Hematopoietic multipotent progenitor cell treated with erythropoietin and hydrocortisone succinate and interleukin-3 and kit ligand, for 6 days (in vitro differentiated cells): ENCODE data around the gene C17orf113.

Source experiments
- DNase-seq: peaks from one replicate; pipeline ENCODE4 v3.0.0-alpha.2; 2015

Gene C17orf113

DNA sequence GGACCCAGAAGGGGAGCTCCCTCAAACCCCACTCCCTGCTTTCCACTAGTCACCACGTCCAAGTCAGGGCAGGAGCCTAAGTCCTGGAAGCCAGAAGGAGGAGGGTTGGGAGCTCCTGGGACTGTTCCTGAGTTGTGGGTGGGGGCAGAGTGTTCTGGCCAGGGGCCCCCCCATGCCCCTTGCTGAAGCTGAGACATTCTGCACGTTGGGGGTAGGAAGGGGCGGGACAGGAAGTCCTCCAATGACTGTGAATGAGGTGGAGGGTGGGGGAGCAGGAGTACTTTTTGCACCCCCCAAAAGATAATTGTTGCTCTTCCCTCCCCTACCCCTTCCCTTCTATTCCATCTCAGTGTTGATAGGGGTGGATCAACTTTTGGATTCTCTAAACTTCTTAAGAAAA is 21.4 kb upstream of the C17orf113 start:
- no peak for DNase-seq

DNA sequence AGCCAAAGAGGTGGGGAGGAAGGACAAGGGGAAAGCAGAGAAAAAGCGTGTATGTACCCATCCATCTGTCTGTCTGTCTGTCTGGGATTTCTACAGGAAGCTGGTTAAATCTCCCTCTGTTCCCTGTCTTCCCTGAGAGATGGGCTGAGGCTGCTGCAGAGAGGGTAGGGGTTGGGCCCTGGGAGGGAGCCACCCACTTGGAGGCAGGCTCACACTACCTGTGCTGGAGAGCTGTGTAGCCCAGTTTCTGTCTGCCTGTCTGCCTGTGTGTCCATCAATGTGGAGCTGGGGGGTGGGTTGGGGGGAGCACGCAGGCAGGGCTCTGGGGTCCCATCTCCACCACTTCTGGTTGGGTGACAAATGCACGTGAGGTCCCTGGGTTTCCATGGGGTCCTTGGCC is 18.6 kb upstream of the C17orf113 start:
- DNase-seq, result no peak

DNA sequence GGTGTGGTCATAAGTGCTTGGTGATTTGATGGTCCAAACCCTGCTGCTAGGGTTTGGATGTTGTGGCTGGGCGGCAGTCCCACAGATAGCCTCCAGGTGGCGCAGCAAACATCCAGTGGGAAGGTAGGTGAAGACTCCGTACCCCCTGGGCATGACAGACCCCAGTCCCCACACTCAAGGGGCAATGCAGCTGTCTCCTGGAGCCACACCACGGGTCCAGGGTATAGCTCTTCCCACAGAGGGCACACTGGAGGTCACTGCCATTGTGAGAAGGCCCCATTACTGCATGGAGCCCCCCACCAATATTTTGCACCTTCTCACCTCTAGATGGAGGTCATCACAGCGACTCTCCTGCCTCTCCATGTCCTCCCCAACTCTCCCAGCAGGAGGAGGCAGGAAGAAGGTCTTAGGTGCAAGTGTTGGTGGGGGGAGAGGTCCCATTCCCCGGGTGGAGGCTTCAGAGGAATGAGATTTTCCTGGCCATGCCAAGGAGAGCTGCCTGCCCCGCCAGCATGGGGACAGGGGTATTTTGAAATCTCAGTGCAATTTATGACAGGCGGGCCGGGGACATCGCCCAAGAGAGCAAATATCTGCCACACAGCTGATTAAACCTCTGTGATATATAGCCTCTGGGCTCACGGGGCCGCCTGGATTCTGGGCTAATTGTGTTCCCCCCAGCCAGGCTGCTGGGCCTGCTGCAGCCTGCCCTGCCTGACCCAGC is 17.1 kb upstream of the C17orf113 start:
- peak; percentile 77 for DNase-seq

DNA sequence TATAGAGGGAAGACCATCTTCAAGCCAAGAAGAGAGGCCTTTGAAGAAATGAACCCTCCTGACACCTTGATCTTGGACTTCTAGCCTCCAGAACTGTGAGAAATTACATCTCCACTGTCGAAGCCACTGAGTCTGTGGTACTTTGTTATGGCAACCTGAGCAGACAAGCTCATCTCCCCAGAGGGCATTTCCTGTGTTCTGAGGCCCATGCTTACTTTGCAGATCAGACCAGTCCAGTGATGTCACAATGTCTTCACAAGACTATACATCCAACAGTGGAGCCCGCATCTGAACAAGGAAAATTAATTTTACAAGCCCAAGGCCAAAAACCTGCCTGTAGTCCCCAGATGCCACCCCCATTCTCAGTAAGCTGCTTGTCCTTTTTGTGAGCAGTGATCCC is 14.8 kb upstream of the C17orf113 start:
- no peak for DNase-seq

DNA sequence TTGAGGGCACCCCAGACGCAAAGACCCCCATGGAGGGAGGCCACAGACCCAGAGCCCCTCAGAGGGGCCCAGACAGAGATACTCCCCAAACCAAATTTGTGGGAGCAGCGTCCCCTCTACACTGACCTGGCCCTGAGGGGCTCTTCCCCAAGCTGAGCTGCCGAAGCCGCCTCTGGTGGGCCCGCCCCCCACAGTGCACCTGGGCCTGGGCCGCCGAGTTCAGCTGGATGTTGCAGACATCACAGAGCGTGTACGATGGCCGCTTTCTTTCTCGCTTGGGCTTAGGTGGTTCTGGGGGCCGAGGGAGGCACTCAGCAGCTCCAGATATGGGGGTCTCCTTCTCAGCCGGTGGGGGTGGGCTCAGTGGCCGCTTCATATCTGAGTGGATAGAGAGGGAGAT is 12.3 kb upstream of the C17orf113 start:
- no peak for DNase-seq

DNA sequence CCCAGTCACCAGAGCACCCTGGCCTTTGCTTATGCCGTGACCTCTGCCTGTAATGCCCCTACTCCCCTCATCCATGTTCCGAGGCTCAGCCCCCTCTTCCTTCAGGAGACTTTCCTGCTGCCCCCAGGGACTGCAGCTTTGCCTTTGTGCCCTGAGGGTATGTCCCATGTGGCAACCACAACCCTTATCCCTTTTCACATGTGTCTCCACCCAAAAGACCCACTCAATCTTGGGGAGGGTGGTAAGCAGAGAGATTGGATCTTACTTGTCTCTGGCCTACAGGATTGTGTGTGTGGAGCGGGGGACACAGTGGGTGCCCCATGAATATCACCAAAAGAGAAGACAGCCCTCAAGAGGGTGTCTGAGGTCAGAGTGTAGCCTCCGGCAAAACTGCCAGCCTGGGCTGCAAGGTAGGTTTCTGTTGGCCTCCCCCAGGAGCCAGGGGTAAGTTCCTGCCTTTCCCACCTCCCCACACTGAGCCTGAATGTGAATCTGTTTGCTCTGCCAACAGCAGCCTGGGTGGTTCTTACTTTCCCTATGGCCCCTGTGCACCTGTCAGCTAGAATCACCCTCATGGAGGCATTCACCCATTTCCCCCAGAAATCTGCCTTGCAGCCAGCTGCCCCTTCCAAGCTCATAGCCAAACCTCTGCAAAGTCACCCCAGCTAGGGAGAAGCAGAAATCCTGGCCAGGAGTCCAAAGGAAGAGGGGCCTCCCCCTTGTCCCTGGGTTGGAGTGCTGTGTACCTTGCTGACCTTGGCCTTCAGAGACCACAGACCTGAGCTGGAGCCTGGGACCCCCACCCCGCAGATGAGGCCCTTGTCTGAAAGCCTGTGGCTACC is 11.5 kb upstream of the C17orf113 start:
- peak; percentile 82 for DNase-seq

DNA sequence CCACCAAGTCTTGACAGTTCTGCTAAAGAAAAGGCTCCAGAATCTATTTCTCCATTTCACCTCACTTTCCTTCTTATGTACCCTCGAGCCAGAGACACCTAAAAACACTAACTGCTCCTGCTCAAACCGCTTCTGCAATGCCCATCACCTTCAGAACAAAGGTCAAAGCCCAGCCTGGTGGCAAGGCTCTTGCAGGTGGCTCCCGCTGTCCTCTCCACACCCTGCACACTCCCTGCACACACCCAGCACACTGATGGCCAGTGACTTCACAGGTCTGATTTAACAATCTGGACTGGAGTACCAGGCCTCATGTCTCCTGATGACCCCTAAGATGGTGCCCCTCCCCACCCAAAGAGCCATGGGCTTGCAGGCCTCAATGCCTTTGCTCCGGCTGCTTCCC is 9.8 kb upstream of the C17orf113 start:
- DNase-seq, result no peak

DNA sequence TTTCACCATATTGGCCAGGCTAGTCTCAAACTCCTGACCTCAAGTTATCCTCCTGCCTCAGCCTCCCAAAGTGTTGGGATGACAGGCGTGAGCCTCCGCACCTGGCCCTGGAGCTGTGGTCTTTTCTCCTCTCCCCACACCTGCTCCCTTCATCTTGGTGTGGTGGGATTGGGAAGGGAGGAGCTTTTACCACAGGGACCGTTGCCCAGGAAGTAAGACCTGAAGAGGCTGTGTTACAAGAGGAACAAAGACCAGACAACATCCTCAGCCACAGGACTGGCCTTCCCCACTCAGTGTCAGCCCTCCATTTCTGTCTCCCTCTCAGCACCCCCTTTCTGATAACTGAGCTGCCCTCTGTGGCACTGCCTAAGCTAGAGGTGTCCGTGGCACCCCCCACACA is 9.4 kb upstream of the C17orf113 start:
- no peak for DNase-seq

DNA sequence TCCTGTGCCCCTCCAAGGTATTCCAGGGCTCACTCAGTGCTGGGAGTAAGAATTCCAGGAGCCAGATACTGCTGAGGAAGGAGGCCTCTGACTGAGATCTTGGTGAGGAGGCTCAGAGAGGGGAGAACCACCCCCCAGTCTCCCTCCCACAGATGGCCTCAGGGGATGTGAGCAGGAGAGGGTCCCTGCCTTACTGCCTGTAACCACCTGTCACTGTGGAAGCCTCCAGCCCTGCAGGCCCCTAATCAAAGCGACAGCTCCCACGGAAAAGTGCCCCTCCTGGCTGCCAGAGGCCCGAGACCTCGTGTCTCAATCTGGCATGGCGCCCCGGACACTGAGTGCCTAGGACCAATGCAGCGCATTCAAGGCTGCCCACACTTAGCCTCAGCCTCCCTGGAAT is 7.7 kb upstream of the C17orf113 start:
- no peak for DNase-seq

DNA sequence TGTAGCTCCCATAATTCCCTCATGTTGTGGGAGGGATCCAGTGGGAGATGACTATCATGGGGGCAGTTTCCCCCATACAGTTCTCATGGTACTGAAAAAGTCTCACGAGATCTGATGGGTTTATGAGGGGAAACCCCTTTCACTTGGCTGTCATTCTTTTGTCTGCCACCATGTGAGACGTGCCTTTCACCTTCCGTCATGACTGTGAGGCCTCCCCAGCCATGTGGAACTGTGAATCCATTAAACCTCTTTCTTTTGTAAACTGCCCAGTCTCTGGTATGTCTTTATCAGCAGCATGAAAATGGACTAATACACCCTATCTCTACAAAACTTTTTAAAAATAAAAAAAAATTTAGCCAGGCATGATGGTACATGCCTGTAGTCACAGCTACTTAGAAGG is 6.2 kb upstream of the C17orf113 start:
- no peak for DNase-seq

DNA sequence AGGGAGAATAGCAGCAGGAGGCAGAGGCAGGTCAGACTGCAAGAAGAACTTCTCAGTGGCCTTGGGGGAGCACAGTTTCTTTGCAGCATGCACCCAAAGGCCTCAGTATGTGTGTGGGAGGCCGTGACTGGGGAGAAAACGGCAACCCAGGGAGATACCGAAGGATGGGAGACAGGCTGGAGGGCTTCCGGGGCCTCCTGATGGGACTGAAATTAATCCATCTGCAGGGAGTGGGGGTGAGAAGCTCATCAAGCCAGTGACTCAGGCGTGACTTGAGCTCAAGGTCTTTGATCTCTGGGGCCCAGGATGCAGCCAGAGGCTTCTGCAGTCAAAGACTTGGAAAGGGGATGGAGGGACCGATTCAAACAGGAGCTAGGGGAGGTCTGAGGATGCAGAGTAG is 5.1 kb upstream of the C17orf113 start:
- no peak for DNase-seq

DNA sequence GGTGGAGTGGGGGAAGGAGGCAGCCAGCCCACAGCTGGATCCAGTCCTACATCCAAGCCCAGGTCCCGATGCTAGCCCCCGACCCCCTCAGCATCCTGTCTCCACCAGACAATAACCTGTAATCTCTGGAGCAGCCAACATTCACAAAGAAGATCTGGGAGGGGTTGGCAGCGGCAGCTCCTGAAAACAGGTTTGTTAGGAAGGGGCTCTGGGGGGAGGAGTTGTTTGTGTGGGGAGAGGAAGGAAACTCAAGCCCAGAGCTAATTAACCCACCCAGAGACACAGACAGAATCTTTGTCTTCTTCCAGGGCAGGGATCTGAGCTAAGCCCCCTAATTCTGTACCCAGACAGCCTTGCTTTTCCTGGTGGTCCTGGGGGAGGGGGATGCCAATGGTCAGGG is 4.6 kb upstream of the C17orf113 start:
- DNase-seq, result no peak

DNA sequence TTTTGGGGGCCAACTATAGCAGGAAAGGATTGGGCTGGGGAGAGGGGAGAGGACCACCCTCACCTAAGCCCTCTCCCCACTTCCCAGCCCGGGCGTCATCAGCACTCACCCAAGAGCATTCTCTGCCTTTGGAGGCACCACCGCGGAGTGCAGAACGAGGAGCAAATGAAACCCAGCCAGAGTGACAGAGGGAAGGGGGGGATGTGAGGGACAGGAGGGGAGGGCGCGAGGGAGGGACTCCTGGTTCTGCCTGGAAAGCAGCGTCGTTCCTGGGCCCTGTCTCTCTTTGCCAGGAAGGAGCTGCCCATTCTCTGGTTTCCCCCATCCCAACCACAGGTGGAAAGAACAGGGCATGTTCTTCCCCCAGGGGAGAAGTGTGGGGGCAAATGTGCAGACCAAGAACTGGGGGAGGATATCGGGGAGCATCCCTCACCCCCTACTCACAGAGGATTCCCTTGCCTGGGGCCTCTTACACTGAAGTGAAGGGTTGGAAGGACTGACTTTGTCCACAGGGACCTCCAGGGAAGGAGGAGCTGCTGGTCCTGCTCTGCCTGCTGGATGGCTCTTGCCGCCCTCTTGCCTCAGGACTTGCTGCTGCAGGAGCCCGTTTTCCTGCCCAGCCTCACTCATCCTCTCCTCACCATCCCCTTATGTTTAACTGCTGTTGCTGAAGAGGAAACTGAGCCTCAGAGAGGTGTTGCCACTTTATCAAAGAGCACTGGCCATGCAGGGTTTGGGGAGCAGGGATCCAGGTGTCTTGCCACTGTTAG is 3.5 kb upstream of the C17orf113 start:
- no peak for DNase-seq

DNA sequence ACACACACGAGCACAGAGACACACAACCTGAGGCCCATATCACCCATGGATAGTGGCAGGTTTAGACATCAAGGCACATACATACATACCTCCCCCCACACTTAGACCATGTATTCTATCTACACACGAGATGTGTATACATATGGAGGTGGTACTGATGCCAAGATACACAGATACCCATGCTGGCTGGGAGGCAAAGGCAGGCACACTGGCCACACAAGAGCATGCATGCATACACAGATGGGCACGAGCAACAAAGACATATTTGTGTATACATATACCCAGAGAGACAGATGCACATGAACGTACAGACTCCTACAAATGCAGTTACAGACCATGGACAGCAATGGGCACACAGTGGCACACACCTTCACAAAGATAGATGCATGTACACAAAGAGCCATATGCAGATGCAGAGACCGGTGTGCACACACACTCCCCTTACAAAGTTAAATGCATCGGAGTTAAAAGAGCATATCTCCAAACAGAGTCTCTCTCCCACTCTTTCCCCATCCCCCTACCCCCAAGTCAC is 2.0 kb upstream of the C17orf113 start:
- no peak for DNase-seq

DNA sequence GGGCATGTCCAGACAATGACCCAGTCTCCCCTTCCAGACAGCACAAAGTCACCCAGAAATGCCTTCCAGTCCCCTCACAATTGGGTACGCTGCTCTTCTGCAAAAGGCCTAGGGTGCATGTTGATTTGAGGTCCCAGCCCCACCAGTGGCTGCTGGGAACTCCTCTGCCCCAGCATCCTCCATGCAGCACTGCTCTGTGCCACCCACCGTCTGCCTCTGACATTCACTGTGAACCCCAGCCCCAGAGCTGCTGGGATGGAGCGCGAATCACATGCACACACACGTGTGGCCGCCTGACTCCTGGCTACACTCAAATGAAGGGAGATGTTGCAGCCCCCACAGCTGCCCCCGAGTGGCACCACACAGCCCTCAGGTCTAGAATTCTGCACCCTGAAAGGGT is 1.2 kb upstream of the C17orf113 start:
- no peak for DNase-seq

DNA sequence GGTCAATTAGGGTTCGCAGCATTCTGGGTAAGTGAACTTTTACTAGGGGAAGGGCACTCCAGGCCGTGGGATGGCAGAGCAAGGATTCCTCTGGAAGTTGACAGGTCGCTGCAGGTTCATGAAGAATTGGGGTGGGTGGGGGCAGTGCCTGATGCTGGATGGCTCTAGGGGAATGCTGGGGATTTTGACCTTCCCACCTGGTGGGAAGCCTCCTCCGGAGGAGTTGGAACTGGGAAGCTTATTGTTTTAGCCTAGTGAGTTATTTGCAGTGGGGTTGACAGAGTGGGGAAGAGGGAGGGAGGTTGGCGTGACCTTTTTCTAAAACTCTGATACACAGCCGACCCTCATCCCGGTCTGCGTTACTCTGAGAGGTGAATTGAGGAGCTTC is 606 bp upstream of the C17orf113 start:
- DNase-seq, result no peak

DNA sequence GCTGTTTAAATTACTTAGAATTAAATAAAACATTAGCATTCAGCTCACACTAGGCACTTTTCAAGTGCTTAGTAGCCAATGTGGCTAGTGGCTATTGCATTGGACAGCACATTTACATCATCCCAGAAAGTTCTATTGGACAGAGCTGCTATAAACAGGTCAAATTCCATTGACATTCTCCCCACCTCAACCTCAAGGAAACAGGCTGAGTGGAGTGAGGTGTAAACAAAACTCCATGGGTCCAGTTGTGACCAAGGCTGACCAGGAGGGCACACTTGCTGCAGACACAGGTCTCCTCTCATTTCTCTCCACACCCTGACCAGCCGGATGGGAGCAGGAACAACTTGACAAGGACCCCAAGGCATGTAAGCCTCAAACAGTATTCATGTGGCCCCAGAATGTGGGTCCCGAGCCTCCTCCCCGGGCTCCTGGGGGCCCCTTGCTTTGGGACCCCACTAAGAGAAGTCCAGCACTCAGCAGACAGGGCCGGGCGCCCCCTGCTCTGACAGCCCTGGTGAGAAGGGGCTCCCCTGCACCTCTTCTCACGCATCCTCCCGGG is 488 bp downstream of the C17orf113 start:
- no peak for DNase-seq

DNA sequence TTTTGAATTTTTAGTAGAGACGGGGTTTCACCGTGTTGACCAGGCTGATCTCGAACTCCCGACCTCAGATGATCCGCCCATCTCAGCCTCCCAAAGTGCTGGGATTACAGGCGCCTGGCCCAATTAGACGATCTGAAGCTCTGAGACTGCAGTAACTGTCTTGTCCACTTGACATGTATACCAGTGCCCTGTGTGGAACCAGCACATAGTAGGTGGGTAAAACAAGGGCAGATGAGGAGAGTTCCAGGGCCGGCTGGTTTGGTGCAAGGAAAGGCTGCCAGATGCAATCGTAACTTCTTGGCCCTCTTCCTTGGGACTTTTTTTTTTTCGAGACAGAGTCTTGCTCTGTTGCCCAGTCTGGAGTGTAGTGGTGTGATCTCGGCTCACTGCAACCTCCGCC is 3.1 kb downstream of the C17orf113 start:
- no peak for DNase-seq

DNA sequence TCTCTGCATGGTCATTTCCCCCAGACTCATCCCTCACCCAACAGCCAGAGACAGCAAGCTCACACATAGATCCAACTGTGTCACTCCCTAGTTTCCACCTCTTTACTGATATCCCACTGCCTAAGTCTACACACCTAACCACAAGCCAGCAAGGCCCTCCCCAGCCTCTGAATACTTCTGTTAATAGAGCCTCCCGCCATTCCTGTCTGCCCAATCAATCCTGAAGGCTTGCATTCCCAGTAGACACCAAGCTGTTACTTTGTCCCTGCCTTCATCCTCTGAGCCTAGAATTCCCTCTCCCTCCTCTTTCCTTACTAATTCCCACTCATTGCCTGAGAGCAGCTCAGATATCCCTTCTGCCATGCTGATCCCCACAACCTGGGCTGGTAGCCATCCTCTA is 4.7 kb downstream of the C17orf113 start:
- DNase-seq, result no peak

DNA sequence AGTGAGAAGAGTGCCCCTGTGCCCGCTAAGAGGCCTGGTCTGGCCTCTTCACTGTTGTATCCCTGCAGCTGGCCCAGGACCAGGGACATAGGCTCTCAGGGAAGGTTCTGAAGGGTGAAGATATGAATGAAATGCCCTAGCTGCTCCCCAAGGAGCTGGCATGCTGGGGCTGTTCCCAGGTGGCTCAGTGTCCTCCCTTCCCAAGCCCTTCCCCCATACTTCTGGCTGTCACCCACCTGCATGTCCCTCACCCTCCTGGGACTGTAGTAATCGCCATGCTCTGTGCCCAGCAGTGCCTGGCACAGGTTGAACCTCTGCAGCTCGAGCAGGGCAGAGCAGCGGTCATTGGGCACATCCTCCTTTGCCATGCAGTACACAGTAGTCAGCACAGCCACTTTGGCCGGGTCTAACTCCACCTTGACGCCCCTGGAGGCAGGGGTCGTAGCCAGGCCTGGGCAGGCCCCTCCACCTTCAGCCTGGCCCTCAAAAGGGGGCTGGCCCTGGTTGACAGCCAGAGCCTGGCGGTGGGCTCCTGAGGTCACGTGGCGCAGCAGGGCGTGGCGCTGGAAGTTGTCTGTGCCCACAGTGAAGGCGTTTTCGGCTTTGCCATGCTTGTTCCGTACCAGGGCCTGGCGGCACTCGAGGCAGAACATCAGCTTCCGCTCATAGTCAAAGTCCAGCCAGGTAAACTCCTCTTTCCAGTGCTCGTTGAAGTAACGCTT is 7.6 kb downstream of the C17orf113 start:
- no peak for DNase-seq

DNA sequence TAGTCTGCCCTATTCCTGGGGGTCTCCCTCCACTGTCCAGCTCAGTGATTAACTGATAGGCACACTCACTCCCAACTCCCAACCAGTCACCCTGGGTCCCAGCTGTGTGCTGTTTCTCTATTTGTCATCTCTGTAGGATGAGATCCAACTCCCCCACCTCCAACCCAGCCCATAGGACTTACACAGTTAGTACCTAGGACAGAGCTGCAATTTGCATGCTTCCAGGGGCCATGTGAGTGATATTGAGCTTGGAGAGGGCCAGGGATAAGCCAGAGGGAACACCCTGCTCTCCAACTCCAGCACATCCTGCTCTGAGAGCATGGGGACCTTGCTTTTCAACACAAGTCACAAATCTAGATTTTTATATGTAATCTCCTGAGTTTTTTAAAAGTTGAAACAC is 8.8 kb downstream of the C17orf113 start:
- DNase-seq, result no peak

DNA sequence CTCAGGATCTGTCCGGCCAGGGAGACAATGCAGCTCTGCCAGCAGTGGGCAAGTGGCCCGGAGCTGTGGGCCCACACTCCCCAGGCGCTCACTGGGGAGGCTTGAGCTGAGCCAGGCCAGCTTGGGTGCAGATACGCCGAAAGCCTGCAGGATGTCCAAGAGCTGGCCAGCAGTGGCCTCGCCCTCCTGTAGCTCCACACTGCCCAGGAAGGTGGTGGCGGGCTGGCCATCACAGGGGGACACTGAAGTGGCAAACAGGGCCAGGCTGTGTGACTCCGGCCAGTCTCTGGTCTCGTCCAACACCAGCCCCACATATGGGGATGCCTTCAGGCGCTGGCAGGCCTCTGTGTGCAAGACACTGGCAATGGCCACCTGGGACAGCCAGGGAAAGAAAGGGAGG is 9.6 kb downstream of the C17orf113 start:
- DNase-seq, result no peak
